Ureter (tissue), 1 donor: ENCODE measurements around the gene SP100. TPM values are rescaled to one million over a fixed set of nuclear protein-coding genes. Genes with fewer than 3 reads are reported as not detected.
A peak's percentile ranks its signal among the peaks of the same experiment; 100 is the strongest.
"Not testable (repeated sequence)": the region's sequence is repeated elsewhere in the genome, so short reads cannot be mapped to it uniquely, and the experiment has no call there.

ENCODE experiments used
- DNase-seq: peaks from one replicate; pipeline ENCODE4 v3.0.0-alpha.2; 2020; ENCODE audit warnings: low spot score
- total RNA-seq: library from RNA; stranded (reverse); gene quantifications from one replicate; pipeline ENCODE4 v1.2.4, GENCODE V29; 2023
- donor health status: DM: yes; HTN: yes; CAD: no.

SP100 gene
- total RNA-seq = 129 TPM

DNA sequence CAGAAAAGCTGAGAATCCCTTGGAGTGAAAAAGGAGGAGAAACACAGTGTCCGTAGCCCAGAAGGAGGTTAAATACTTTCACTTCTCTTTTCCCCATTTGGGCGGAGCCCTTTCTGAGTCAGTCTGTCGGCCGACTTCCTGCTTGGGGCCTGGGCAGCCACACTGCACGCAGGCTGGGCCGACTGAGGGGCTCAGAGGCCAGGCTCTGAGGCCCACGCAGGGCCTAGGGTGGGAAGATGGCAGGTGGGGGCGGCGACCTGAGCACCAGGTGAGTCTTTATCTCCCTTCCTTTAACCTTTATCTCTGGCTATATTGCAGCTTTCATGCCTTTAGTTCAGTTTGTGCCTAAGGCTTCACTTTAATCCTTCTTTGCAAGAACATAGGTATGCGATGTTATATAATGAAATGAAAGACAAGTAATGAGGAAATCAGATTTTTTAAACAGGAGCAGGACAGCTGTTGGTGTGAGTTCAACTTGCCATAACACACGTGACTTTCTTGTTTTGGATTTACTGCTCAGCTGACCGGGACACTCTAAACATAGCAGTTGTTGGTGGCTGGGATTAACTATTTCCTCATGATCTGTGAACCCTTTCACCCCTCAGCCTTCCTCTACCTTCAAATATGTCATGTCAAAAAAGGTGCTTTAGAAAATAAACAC is at the start of gene SP100:
Gene SP100, plus strand, starts transcription at position 141 of the 661 bp plus-strand sequence. Its CDS starts 96 bp downstream, at position 237.
- DNase-seq = peak; percentile 81

DNA sequence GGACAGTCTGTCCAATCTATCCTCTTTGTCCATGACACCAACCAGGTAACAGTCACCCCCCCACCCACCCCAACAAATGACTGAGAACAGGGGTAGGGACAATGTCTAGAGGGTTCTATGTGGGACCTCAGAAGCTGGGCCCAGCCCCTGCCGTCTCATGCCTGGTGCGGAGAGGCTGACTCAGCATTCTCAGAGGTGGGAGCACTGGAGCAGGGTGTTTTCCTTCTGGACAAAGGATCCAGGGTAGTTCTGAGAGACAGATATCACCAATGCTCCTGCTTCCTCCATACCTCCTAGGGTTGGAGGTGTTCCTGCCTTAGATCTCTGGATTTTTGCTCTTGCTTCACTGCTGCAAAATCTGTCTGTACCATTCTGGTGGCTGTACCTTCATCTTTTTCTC is 33.9 kb upstream of the SP100 start:
- no peak for DNase-seq

GRCh38 chr2:230383453-230383852 is 32.5 kb upstream of the SP100 start:
- DNase-seq = no peak

DNA sequence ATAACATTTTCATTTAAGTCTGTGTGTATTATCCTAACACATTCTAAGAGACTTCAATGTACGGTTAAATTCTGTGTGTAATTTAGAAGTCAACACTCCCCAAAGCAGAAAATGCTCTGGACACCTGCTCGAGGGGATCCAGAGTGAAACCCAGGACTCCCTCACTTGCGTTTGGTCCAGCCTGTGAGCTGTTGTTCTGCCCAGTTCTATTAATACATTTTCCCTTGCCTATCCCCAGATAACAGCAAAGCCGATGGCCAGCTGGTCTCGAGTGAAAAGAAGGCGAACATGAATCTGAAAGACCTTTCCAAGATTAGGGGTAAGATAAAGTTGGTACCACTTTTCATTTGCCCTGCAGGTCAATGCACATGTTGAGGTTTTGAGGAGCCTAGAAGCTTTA is 31.0 kb upstream of the SP100 start:
- DNase-seq = no peak

- no peak for DNase-seq
Measured at GRCh38 chr2:230394301-230394700, 21.7 kb upstream of the SP100 start.

GRCh38 chr2:230398698-230399097 is 17.3 kb upstream of the SP100 start:
- not testable (repeated sequence) for DNase-seq

DNA sequence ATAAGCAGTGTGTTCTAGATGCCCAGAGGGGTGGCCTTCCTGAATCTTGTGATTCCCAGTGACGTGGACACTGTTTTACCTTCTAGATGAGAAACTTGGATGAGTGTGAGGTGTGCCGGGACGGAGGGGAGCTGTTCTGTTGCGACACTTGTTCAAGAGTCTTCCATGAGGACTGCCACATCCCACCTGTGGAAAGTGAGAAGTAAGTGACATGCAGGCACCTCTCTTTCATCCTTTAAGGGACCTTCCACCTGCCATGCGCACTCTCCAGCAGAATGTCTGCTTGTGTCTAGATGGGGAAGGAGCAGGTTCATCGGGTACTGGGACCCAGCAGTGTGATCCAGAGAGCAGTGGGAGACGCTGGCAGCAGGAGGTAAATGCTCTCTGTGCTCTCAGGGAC is 16.0 kb upstream of the SP100 start:
- DNase-seq = no peak

- DNase-seq = no peak
Measured at GRCh38 chr2:230400454-230400853, 15.5 kb upstream of the SP100 start.

DNA sequence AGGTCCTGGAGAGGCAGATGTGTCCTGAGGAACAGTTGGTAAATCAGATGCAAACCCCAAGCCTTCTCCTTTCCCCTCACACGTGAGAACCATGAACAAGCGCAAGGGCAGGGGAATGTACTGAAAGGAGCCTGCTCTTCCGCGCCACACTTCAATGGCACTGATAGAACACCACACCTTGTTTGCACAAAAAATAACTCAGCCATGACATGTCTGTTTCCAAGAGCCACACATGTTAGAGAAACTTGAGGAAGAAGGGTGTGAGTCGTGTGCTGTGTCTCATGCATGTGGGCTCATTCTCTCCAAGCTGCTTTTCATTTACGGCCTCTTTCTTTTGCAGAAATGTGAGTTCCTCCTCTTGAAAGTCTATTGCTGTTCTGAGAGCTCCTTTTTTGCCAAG is 15.0 kb upstream of the SP100 start:
- DNase-seq = not testable (repeated sequence)

- no peak for DNase-seq
Measured at GRCh38 chr2:230403746-230404145, 12.3 kb upstream of the SP100 start.

GRCh38 chr2:230405824-230406223 is 10.2 kb upstream of the SP100 start:
- DNase-seq = no peak

DNA sequence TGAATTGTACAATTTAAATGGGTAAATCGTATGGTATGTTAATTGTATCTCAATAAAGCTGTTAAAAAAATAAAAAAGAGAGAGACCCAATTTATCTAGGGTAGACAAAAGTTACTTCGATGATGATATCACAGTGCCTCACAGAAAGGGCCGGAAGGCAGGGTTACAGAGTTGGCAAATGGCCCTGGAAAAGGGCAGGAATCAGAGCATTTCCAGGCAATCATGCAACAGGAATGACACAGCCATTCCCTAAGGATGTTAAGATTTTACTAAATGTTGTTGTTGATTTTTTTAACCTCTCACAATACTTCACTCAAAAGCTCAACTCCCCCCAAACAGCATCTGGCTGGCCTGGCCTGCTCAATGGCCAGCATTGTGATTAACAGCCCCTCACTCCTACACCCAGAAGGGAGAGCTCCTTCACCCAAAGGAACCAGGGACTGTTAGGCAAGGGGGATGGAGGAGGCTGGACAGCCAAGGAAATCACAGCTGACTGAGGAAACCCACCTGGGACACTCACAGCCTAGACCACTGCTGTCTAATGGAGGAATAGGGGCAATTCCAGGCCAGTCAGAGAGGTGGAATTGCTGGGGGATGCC is 7.7 kb upstream of the SP100 start:
- DNase-seq = peak; percentile 48

- not testable (repeated sequence) for DNase-seq
Measured at GRCh38 chr2:230409316-230409715, 6.7 kb upstream of the SP100 start.

DNA sequence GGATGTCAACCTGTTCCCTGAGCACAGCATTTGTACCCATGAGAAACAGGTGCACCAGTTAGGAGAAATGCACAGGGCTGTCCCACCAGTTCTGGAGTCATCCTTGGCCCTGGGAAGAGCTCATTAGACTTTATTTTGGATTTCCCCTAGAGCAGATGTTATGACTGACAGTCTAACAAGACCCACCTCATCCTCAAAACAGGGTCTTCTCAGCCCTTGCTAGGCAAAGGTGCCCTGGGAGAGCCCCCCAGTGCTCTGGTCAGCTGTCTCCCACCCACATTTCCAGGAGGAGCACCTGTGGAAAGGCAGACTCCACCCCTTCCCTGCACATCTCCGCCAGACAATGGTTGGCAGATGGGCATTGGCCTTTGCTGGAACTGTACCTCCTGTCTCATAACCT is 5.7 kb upstream of the SP100 start:
- no peak for DNase-seq

GRCh38 chr2:230410861-230411569 is 5.0 kb upstream of the SP100 start:
- no peak for DNase-seq

DNA sequence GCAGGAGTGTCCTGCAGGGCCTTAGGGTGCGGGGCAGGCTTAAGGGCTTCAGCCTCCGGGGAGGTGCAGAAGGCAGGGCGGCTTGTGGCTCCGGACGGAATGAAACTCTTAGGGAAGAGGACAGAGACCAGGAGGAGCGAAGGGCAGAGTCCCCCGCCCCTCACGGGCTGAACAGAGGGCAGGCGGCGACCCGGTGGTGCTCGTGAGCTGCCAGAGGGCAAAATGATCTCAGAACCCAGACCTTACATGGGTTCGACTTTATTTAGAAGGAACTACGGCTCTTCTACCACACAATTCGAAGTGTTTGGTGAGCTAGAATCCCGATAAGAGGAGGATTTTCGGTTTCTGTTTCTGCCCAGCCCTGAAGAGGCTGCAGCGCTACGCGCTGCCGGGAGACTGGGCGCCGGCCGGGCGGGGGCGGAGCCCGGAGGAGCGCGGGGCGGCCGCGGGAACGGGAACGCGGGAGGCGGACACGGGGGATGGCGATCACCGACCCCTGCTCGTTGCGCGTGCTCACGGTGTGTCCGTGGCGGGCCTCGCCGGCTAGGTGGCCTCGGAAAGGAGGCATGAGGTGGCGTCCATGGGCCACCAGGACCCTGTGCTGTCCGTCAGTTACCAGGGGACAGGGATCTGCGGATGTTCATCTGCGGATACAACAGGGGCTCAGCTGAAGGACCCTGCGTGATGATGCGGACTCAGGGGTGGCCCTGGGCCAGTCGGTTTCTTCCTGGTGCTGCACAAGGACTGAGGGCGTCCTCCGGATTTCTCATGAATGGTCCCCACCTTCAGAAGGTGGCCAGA is 4.2 kb upstream of the SP100 start:
- peak; percentile 69 for DNase-seq

- DNase-seq = no peak
Measured at GRCh38 chr2:230412371-230412711, 3.7 kb upstream of the SP100 start.

DNA sequence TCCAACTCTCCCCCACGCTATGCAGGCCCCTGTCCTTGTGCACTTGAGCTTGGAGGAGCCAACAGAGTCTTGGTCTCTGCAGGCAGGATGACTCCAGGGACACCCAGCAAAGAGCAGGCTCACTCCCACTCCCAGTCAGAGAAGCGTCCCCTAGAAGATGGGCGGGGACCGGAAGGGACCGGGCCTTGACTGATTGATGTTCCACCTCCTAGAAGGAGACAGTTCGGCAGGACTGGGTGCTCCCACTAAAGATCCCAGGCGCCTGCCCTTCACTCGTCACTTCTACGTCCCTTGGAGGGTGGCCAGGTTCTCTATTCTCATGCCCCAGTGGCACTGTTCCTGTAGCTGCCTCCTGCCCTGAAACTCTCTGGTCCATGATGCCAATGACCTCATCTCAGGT is 3.2 kb upstream of the SP100 start:
- peak; percentile 43 for DNase-seq

DNA sequence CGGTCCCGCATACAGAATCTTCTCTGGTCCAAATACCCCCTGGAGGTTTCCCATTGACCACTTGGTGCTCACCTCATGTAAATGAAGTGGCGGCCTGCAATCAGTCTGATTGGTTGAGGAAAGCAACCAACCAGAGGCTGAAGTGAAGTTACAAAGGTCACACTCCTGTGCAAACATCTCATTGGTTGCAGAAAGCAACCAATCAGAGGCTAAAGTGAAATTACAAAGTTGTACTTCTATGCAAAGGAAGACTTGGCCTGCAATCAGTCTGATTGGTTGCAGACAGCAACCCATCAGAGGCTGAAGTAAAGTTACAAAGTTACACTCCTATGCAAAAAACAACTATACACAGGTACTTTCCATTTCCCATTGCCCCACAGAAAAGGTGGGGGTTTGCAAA is 2.5 kb upstream of the SP100 start:
- DNase-seq = no peak

GRCh38 chr2:230414302-230414701 is 1.7 kb upstream of the SP100 start:
- DNase-seq = no peak

DNA sequence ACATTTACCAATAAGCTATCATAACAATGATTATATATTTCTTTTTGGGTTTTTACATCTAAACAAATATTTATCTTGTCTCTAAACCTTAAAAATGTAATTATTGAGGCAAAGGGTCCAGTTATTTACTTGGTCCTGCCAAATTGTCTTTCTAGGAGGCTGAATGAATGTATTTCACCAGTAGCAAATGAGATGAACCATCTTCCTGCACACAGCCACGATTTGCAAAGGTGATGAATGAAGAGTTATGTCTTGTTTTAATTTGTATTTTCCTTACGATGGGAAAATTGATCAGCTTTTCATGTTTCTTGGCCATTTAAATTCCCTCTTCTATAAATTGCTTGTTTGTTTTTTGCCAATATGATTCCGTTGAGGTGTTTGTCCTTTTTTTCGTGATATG is 1.4 kb downstream of the SP100 start:
- DNase-seq = no peak

DNA sequence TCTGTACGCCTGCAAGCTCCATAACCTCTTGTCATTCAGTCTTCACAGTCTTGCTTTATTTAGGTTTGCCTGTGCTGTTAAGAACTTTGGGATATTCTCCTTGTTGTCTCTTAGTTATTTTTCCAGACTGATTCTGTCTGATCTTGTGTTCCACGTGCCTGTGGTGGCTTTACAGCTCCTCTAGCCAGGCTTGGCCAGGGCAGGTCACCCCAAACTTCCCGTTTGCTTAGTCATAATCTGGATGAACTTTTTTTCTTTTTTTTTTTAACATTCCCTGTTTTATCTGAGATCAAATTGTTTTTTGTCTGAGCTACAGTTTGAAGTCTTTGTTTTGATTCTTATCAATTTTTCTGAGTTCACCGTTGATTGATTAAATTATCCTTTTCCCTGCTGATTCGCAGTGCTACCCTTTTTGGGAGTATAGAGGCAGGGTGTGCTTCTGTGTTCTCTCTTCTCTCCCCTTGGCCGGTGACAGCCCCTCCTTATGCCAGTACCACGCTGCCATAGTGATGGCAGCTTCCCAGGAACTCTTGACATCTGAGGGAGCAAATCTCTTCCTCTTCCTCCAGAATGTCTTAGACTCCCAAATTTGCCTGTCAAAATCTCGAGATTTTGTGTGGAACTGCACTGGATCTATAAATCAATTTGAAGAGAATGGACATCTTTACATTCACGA is 2.5 kb downstream of the SP100 start:
- DNase-seq = no peak
